ENCODE results near the gene SHLD2. TPM values are rescaled to one million over a fixed set of nuclear protein-coding genes. Genes with fewer than 3 reads are reported as not detected.

The SHLD2 gene
- total RNA-seq, 1 experiment from 2014 or later: 42.9 TPM

Other genes starting within 250 kb of the SHLD2 start
- 1.6 and 1.9 TPM in 2 replicates for gene MMRN2, start 137.6 kb upstream of the SHLD2 start, total RNA-seq (2014; rRNA removed; shearing (Covaris generic))
- gene SNCG, start 136.6 kb upstream of the SHLD2 start, total RNA-seq (2014; rRNA removed; shearing (Covaris generic)): 38.1 and 55.5 TPM in 2 replicates
- gene ADIRF, start 126.7 kb upstream of the SHLD2 start, total RNA-seq (2014; rRNA removed; shearing (Covaris generic)): 0.34 and 0.68 TPM in 2 replicates
- not detected in 2 replicates for gene FAM25A, start 74.9 kb upstream of the SHLD2 start, total RNA-seq (2014; rRNA removed; shearing (Covaris generic))
- gene GLUD1, start 363 bp upstream of the SHLD2 start, total RNA-seq (2014; rRNA removed; shearing (Covaris generic)): 152 and 155 TPM in 2 replicates
- gene NUTM2A, start 130.2 kb downstream of the SHLD2 start, total RNA-seq (2014; rRNA removed; shearing (Covaris generic)): 0.30 and 0.48 TPM in 2 replicates

Data from SJCRH30 (cell line).